Upper lobe of left lung (tissue), 6 donors: ENCODE measurements around the gene ADD1. TPM values are rescaled to one million over a fixed set of nuclear protein-coding genes. Genes with fewer than 3 reads are reported as not detected.

Experiments used
- ATAC-seq, 2 donors: fragments of 200-7000 bp; cut with Tn5 transposase; one replicate each; pipeline ENCODE4 v1.9.1; 2022; ENCODE audit warnings: mild to moderate bottlenecking in 2 of 2, moderate library complexity in 2 of 2; ENCODE audit not compliant: low FRiP score in 2 of 2
- DNase-seq, 2 donors: peaks; one replicate each; pipeline ENCODE4 v3.0.0-alpha.2; 2019 to 2020
- H3K27ac ChIP-seq, 4 donors: fragments of 200-600 bp; sonication (generic); one replicate each; pipeline ENCODE4 v1.5.1; 2016 to 2019
- H3K27me3 ChIP-seq, 4 donors: fragments of 200-600 bp; sonication (generic); one replicate each; pipeline ENCODE4 v1.5.1; 2017 to 2019
- H3K36me3 ChIP-seq, 4 donors: fragments of 200-600 bp; sonication (generic); one replicate each; pipeline ENCODE4 v1.5.1; 2016 to 2019
- H3K4me1 ChIP-seq, 4 donors: fragments of 200-600 bp; sonication (generic); one replicate each; pipeline ENCODE4 v1.5.1; 2018 to 2019
- H3K4me3 ChIP-seq, 4 donors: fragments of 200-600 bp; sonication (generic); one replicate each; pipeline ENCODE4 v1.5.1; 2017 to 2019; ENCODE audit warnings: mild to moderate bottlenecking in 2 of 4, moderate library complexity in 1 of 4
- H3K9me3 ChIP-seq, 4 donors: fragments of 200-600 bp; sonication (generic); one replicate each; pipeline ENCODE4 v1.5.1; 2018 to 2019
- CTCF ChIP-seq, 6 experiments: fragments of 450-650 bp in 4 of 6; fragments of 200-600 bp in 2 of 6; sonication (generic) in 2 of 6; IDR thresholded peaks; one replicate each; pipeline ENCODE4 v1.5.1; 2016 to 2019; ENCODE audit warnings: antibody characterized with exemption in 6 of 6
- EP300 ChIP-seq, 4 donors: sonication (generic); formaldehyde crosslinking; IDR thresholded peaks; one replicate each; pipeline ENCODE4 v1.5.1; 2017; ENCODE audit warnings: antibody characterized with exemption in 4 of 4, control low read depth in 2 of 4
- POLR2A ChIP-seq, 4 donors: fragments of 450-650 bp; IDR thresholded peaks; one replicate each; pipeline ENCODE4 v1.5.1; 2016 to 2017; ENCODE audit warnings: antibody characterized with exemption in 4 of 4, mild to moderate bottlenecking in 2 of 4
- POLR2AphosphoS5 ChIP-seq, 2 donors: sonication (generic); formaldehyde crosslinking; IDR thresholded peaks; one replicate each; pipeline ENCODE4 v1.5.1; 2017; ENCODE audit warnings: antibody characterized with exemption in 2 of 2
- WGBS, 2 donors: methylation state at CpG; one replicate each; pipeline ENCODE4 v1.1.5; 2017 to 2018; 5-methylcytosine and 5-hydroxymethylcytosine counted together
- total RNA-seq, 6 donors: library from RNA; depleted of rRNA in 4 of 6; stranded (reverse); fragments of >200 nt in 4 of 6; gene quantifications; one replicate each; pipeline versions ENCODE4 v1.1.0 to v1.2.1, GENCODE V29; 2016 to 2021
- donor health status: DM: no; HTN: no; CAD: no; lungs with moderate emphysema.
- donor health status: DM: no; HTN: yes; CAD: no; lungs with severe emphysema.

Gene ADD1
- total RNA-seq, 6 donors from 2014 or later: 184 to 651 (median 290) TPM

DNA sequence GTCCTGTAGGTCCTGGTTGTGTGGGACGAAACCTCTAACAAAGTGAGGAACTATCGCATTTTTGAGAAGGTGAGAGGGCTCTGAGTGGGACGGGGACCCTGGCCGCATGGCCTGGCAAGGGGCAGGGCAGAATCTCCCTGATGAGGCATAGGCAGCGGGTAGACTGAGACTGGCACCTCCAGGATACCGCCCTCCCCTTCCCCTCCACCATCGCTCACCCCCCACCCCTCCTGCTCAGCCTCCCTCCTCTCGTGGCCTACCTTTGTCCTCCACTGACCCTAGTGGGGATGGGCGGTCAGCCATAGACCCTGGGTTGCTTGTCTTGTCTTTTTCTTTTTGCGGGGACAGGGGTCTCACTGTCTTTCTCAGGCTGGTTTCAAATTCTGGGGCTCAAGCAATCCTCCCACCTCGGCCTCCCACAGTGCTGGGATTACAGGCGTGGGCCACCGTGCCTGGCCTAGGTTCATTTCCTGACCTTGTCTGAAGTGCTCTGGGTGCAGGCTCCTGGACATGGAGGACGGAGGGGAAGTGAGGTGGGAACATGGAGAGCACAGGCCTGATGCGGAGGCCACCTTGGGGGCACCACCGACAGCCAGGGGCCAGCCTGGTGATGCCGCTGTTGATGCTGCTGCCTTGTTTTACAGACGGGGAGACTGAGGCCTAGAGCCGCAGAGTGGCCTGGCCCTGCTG is 10.5 kb upstream of the ADD1 start:
- no peaks in the 10 kb centered on the region for H3K9me3 ChIP-seq
- WGBS, 2 donors: 94% methylated on average over 13 to 19 of the region's 19 CpGs
- H3K4me3 ChIP-seq: no peak overlapping the region
- H3K27me3 ChIP-seq: no peaks in the 10 kb centered on the region
- H3K27ac ChIP-seq: no peak overlapping the region
- peaks cover 15 to 82% (median 74%) of the 10 kb centered on the region in 4 donors for H3K36me3 ChIP-seq
- ATAC-seq (no peak), DNase-seq (no peak)
- peaks cover 13 to 23% (median 22%) of the 10 kb centered on the region in 4 donors for H3K4me1 ChIP-seq
- TF ChIP-seq POLR2A (IDR thresholded peaks at IDR 0.05) (no peak), EP300 (IDR thresholded peaks at IDR 0.05) (no peak), CTCF (IDR thresholded peaks at IDR 0.05) (no peak)

DNA sequence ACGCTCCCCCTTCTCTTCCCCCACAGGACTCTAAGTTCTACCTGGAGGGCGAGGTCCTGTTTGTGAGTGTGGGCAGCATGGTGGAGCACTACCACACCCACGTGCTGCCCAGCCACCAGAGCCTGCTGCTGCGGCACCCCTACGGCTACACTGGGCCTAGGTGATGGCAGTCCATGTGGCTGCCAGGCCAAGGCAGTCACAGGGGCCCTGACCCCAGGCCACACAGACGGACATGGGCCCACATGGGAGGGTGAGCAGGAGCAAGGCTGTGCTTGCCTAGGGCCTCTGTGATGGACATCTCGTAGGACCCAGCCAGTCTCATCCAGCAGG is 10.0 kb upstream of the ADD1 start:
- DNase-seq (peak in 1 of 2 donors; percentile 59), ATAC-seq (no peak)
- H3K36me3 ChIP-seq: peaks cover 15 to 77% (median 69%) of the 10 kb centered on the region in 4 donors
- peak overlapping the region in 1 of 4 donors; percentile 17 for H3K27ac ChIP-seq
- H3K9me3 ChIP-seq: no peaks in the 10 kb centered on the region
- H3K4me3 ChIP-seq: no peak overlapping the region
- TF ChIP-seq CTCF (IDR thresholded peaks at IDR 0.05) (no peak), POLR2AphosphoS5 (IDR thresholded peaks at IDR 0.05) (no peak), POLR2A (IDR thresholded peaks at IDR 0.05) (no peak), EP300 (IDR thresholded peaks at IDR 0.05) (no peak)
- H3K27me3 ChIP-seq: no peaks in the 10 kb centered on the region
- WGBS, 2 donors: 80 to 82% methylated on average over 1 to 2 of the region's 7 CpGs
- peaks cover 15 to 28% (median 24%) of the 10 kb centered on the region in 4 donors for H3K4me1 ChIP-seq

DNA sequence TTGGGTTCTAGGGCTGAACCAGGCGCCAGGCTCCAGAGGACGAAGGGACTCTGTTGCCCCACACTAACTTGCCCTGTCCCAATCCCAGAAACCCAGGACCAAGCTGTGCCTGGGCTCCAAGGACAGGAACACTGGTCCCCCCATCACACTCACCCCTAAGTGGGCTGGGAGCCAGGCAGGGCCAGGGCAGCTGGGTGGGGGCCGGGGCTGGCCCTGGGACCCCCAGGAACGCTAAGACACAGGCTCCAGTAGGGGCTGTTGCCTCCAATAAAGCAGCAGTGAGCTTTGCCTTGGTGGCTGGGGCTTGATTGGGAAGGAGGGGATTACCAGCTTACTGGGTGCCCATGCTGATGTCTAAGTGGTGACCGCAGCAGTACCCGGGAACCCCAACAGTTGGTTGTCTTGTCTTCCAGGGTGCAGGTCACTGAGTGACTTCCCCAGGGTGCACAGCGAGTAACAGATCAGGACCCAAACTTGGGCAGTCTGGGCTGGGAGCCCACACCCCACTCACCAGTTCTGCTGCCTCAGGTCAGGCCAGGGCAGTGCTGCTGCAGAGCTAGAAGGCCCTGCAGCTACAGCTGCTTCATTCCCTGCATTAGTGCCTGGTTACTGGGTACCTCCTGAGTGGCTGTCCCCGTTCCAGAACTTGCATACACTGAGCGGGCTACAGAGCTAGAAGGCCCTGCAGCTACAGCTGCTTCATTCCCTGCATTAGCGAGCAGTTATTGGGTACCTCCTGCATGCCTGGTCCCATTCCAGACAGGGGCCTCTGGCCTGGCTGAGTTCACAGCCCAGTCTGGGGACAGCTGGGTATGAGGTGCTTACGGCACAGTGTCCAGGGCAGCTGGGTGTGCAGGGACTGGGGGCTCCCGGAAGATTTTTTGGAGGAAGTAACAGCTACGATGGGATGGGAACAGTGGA is 9.4 kb upstream of the ADD1 start:
- TF ChIP-seq EP300 (IDR thresholded peaks at IDR 0.05) (no peak), POLR2AphosphoS5 (IDR thresholded peaks at IDR 0.05) (no peak), POLR2A (IDR thresholded peaks at IDR 0.05) (no peak), CTCF (IDR thresholded peaks at IDR 0.05) (no peak)
- ATAC-seq (peak in 1 of 2 donors; percentile 1), DNase-seq (peak; percentile 18 to 52)
- no peaks in the 10 kb centered on the region for H3K9me3 ChIP-seq
- H3K36me3 ChIP-seq: peaks cover 15 to 71% (median 64%) of the 10 kb centered on the region in 4 donors
- no peak overlapping the region for H3K4me3 ChIP-seq
- peak overlapping the region in 3 of 4 donors; percentile 7 to 27 (median 17) for H3K27ac ChIP-seq
- 56 to 87% methylated on average over 3 to 13 of the region's 13 CpGs for WGBS, 2 donors
- no peaks in the 10 kb centered on the region for H3K27me3 ChIP-seq
- peaks cover 15 to 35% (median 28%) of the 10 kb centered on the region in 4 donors for H3K4me1 ChIP-seq

DNA sequence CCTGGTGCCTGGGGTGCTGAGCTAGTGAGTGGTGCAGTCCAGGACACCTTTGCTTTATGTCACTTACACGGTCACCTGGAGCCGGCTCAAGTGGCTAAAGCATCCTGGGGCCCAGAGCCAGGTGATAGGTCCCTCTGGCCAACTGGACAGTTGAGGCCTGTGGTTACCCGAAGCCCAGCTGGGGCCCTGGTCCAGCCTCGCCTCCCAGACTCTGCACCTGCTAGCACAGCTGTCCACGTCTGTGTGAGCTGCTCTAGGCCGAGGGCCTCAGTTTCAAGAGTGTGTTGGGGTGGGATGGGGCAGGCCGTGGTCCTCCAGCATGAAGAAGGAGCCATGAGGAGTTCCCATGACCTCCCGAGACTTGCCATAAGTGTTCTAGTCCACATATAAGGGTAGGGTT is 7.7 kb upstream of the ADD1 start:
- Histone ChIP-seq H3K4me3 (no peak overlapping the region), H3K4me1 (peaks cover 15 to 35% (median 28%) of the 10 kb centered on the region in 4 donors), H3K27ac (peak overlapping the region in 2 of 4 donors; percentile 76), H3K36me3 (peaks cover 12 to 54% (median 47%) of the 10 kb centered on the region in 4 donors), H3K27me3 (no peaks in the 10 kb centered on the region), H3K9me3 (no peaks in the 10 kb centered on the region)
- no peak for TF ChIP-seq EP300 (IDR thresholded peaks at IDR 0.05)
- TF ChIP-seq CTCF (IDR thresholded peaks at IDR 0.05): no peak
- peak; percentile 18 to 47 for DNase-seq
- 92 to 95% methylated on average over 8 of the region's 8 CpGs for WGBS, 2 donors
- no peak for ATAC-seq
